ENCODE results near the gene RGS10.

RGS10 gene

GRCh38 chr10:119451300-119451896 lies 91.1 kb downstream of the RGS10 start:
- TF ChIP-seq, protein P1, sequence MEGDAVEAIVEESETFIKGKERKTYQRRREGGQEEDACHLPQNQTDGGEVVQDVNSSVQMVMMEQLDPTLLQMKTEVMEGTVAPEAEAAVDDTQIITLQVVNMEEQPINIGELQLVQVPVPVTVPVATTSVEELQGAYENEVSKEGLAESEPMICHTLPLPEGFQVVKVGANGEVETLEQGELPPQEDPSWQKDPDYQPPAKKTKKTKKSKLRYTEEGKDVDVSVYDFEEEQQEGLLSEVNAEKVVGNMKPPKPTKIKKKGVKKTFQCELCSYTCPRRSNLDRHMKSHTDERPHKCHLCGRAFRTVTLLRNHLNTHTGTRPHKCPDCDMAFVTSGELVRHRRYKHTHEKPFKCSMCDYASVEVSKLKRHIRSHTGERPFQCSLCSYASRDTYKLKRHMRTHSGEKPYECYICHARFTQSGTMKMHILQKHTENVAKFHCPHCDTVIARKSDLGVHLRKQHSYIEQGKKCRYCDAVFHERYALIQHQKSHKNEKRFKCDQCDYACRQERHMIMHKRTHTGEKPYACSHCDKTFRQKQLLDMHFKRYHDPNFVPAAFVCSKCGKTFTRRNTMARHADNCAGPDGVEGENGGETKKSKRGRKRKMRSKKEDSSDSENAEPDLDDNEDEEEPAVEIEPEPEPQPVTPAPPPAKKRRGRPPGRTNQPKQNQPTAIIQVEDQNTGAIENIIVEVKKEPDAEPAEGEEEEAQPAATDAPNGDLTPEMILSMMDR (IDR thresholded peaks at IDR 0.05): no peak

DNA sequence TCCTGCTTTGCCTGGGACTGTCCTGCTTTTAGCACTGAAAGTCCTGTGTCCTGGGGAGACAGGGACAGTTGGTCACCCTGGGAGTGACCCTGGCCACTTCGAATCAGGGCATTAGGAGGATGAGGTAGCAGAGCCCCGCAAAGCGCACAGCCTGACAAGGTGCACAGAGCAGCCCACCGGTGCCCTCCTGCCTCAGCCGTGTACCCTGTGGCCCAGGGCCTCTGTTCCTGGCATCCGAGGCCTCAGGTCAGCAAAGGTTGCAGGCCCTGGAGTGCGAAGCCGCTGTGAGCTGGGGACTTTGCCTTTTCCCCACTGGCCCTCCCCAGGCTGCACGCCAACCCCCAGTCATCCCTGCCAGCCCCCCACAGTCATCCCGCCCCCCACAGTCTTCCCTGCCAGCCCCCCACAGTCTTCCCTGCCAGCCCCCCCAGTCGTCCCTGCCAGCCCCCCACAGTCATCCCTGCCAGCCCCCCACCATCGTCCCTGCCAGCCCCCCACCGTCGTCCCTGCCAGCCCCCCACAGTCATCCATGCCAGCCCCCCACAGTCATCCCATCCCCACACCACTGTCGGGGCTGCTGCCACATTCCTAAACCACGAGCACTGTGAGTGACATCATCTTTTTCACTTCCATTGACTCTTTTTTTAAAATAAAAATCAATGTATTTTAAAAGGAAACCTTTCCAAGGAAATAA lies 91.8 kb downstream of the RGS10 start:
- TF ChIP-seq, protein P1 (IDR thresholded peaks at IDR 0.05): no peak
